GM12872 (cell line): ENCODE data around the gene CAND2.

Experiments used
- TF ChIP-seq, protein P1 (sequence below): IDR thresholded peaks from 3 replicates; pipeline ENCODE4 v1.5.1; 2011; ENCODE audit warnings: low read depth, mild to moderate bottlenecking, low read length, moderate library complexity; ENCODE audit not compliant: insufficient read depth

The CAND2 gene

GRCh38 chr3:12884186-12884680, 87.8 kb downstream of the CAND2 start:
- TF ChIP-seq, protein P1, sequence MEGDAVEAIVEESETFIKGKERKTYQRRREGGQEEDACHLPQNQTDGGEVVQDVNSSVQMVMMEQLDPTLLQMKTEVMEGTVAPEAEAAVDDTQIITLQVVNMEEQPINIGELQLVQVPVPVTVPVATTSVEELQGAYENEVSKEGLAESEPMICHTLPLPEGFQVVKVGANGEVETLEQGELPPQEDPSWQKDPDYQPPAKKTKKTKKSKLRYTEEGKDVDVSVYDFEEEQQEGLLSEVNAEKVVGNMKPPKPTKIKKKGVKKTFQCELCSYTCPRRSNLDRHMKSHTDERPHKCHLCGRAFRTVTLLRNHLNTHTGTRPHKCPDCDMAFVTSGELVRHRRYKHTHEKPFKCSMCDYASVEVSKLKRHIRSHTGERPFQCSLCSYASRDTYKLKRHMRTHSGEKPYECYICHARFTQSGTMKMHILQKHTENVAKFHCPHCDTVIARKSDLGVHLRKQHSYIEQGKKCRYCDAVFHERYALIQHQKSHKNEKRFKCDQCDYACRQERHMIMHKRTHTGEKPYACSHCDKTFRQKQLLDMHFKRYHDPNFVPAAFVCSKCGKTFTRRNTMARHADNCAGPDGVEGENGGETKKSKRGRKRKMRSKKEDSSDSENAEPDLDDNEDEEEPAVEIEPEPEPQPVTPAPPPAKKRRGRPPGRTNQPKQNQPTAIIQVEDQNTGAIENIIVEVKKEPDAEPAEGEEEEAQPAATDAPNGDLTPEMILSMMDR, result no peak
